K562 (cell line): ENCODE data around the gene EGR4. TPM values are rescaled to one million over a fixed set of nuclear protein-coding genes. Genes with fewer than 3 reads are reported as not detected.

Experiments
- ATAC-seq: fragments of 200-7000 bp; cut with Tn5 transposase; 3 replicates; pipeline ENCODE4 v1.9.1; 2020; ENCODE audit warnings: moderate library complexity
- BruUV-seq: library from RNA; stranded (reverse); fragments of 400-500 nt; replicated peaks from 2 replicates; lab custom pipeline; 2021; lab: Mats Ljungman, UMichigan
- CTCF ChIA-PET: fragments of 300-600 bp; formaldehyde crosslinking; extraction: SDS; loops from one replicate; lab custom pipeline; 2021; ENCODE audit warnings: low intra/inter-chr PET ratio; lab: Yijun Ruan, JAX
- POLR2A ChIA-PET: fragments of 300-600, 350-650 bp; sonication (Branson Sonifier 250); formaldehyde crosslinking; extraction: SDS; loops from one replicate; lab custom pipeline; 2021; ENCODE audit warnings: antibody characterized with exemption, inconsistent platforms; lab: Yijun Ruan, JAX
- DNase-seq, 4 experiments: peaks; one replicate each; pipeline versions ENCODE4 v3.0.0 to v3.0.0-alpha.2; 2011 to 2018; ENCODE audit warnings: low spot score in 3 of 4, mixed read lengths in 3 of 4; ENCODE audit errors: extremely low read depth in 1 of 4
- FAIRE-seq: peaks from 2 replicates; lab custom pipeline; 2011; peaks lifted over from hg19 to GRCh38; lab: Jason Lieb, UNC
- H2AFZ ChIP-seq: 2 replicates; pipeline ENCODE4 v1.6.0; 2011; ENCODE audit warnings: low read depth, low read length, control low read depth, inconsistent platforms
- H3K27ac ChIP-seq: fragments of 200-600 bp; 3 replicates; pipeline ENCODE4 v1.8.0; 2011; ENCODE audit warnings: low read depth, mild to moderate bottlenecking, control low read depth, inconsistent platforms, low read length, moderate library complexity, mixed read lengths; ENCODE audit errors: extremely low read depth
- H3K27me3 ChIP-seq, 2 experiments: fragments of 300-600 bp in 1 of 2; 2 replicates in 1 of 2; 3 replicates in 1 of 2; pipeline versions ENCODE4 v1.6.0 to v1.8.0; 2011; ENCODE audit warnings: inconsistent platforms in 2 of 2, low read length in 2 of 2, mild to moderate bottlenecking in 1 of 2, mixed read lengths in 1 of 2, moderate library complexity in 1 of 2; ENCODE audit not compliant: control insufficient read depth in 2 of 2, insufficient read depth in 2 of 2
- H3K36me3 ChIP-seq: fragments of 300-600 bp; 3 replicates; pipeline ENCODE4 v1.8.0; 2011; ENCODE audit warnings: mild to moderate bottlenecking, low read length, inconsistent platforms; ENCODE audit not compliant: control insufficient read depth, insufficient read depth
- H3K4me1 ChIP-seq, 2 experiments: fragments of 200-600 bp in 1 of 2; replicated peaks in 1 of 2; 2 replicates in 1 of 2; 3 replicates in 1 of 2; pipeline versions ENCODE4 v1.5.1 to v1.8.0; 2011; ENCODE audit warnings: inconsistent platforms in 2 of 2, low read length in 2 of 2, mild to moderate bottlenecking in 1 of 2, mixed read lengths in 1 of 2, moderate library complexity in 1 of 2; ENCODE audit not compliant: control insufficient read depth in 2 of 2, insufficient read depth in 2 of 2
- H3K4me2 ChIP-seq: 2 replicates; pipeline ENCODE4 v1.6.1; 2011; ENCODE audit warnings: low read length, control low read depth, inconsistent platforms, mixed read lengths; ENCODE audit not compliant: insufficient read depth
- H3K4me3 ChIP-seq: fragments of 200-600 bp; sonication (generic), shearing (Covaris generic); 2 replicates; pipeline ENCODE4 v1.5.1; 2016; ENCODE audit warnings: control low read depth, inconsistent platforms
- H3K79me2 ChIP-seq: fragments of 200-600 bp; 3 replicates; pipeline ENCODE4 v1.8.0; 2011; ENCODE audit warnings: low read length, inconsistent platforms; ENCODE audit not compliant: control insufficient read depth, insufficient read depth
- H3K9ac ChIP-seq, 2 experiments: 2 replicates each; pipeline versions ENCODE4 v1.6.0 to v1.6.1; 2011; ENCODE audit warnings: low read depth in 2 of 2, low read length in 2 of 2, control low read depth in 1 of 2, inconsistent platforms in 1 of 2, mild to moderate bottlenecking in 1 of 2, mixed read lengths in 1 of 2; ENCODE audit not compliant: insufficient read depth in 1 of 2
- H3K9me1 ChIP-seq: one replicate; pipeline ENCODE4 v1.6.0; 2011; ENCODE audit warnings: inconsistent platforms, mild to moderate bottlenecking, low read length, moderate library complexity; ENCODE audit not compliant: control insufficient read depth, insufficient read depth
- H3K9me3 ChIP-seq: replicated peaks from 2 replicates; pipeline ENCODE4 v1.5.1; 2011; ENCODE audit warnings: low read depth, low read length, inconsistent platforms; ENCODE audit not compliant: control insufficient read depth, insufficient read depth
- H4K20me1 ChIP-seq: replicated peaks from 2 replicates; pipeline ENCODE4 v1.6.1; 2011; ENCODE audit warnings: low read length, inconsistent platforms, mixed read lengths; ENCODE audit not compliant: control insufficient read depth, insufficient read depth
- ARNT ChIP-seq, 2 experiments: fragments of 450-650 bp; IDR thresholded peaks; 2 replicates each; pipeline ENCODE4 v1.6.1; 2016; ENCODE audit warnings: mild to moderate bottlenecking in 1 of 2
- BRD9 ChIP-seq: fragments of 450-650 bp; IDR thresholded peaks from 2 replicates; pipeline ENCODE4 v1.6.1; 2018; ENCODE audit warnings: low read depth; ENCODE audit not compliant: partially characterized antibody
- CHD2 ChIP-seq: IDR thresholded peaks from 2 replicates; pipeline ENCODE4 v1.6.1; 2011; ENCODE audit warnings: low read depth, low read length
- GTF2E2 ChIP-seq: fragments of 200-800 bp; sonication (Bioruptor generic); IDR thresholded peaks from 2 replicates; pipeline ENCODE4 v1.6.1; 2016; ENCODE audit warnings: missing genetic modification characterization, missing compliant biosample characterization
- HLTF ChIP-seq: fragments of 450-650 bp; IDR thresholded peaks from 2 replicates; pipeline ENCODE4 v1.6.1; 2016
- IFI16 ChIP-seq: fragments of 250-450 bp; sonication (Bioruptor Pico); IDR thresholded peaks from 2 replicates; pipeline ENCODE4 v2.1.2; 2022; ENCODE audit warnings: mild to moderate bottlenecking, inconsistent platforms
- JUND ChIP-seq, 2 experiments: IDR thresholded peaks; 2 replicates in 1 of 2; 3 replicates in 1 of 2; pipeline ENCODE4 v1.6.1; 2011; ENCODE audit warnings: borderline replicate concordance in 2 of 2, low read depth in 2 of 2, low read length in 2 of 2, improper control_type of control experiment in 1 of 2, missing biosample characterization in 1 of 2, missing genetic modification characterization in 1 of 2, missing genetic modification reagents in 1 of 2
- MECOM ChIP-seq: fragments of 250-450 bp; sonication (Bioruptor Pico); IDR thresholded peaks from 2 replicates; pipeline ENCODE4 v1.8.0; 2022; ENCODE audit warnings: inconsistent platforms
- MYBL2 ChIP-seq, 2 experiments: fragments of 450-650 bp in 1 of 2; sonication (generic) in 1 of 2; formaldehyde crosslinking in 1 of 2; IDR thresholded peaks; 2 replicates each; pipeline versions ENCODE4 v1.6.1 to v1.8.1; 2017 to 2022; ENCODE audit warnings: borderline replicate concordance in 1 of 2, inconsistent platforms in 1 of 2, low read depth in 1 of 2, mild to moderate bottlenecking in 1 of 2, missing genetic modification reagents in 1 of 2, moderate library complexity in 1 of 2
- PCBP1 ChIP-seq: fragments of 200-400 bp; formaldehyde crosslinking; IDR thresholded peaks from 2 replicates; pipeline ENCODE4 v1.6.1; 2018; ENCODE audit warnings: mild to moderate bottlenecking, low read depth, low read length; ENCODE audit not compliant: poor library complexity, severe bottlenecking
- POLR2A ChIP-seq: fragments of 450-650 bp; conservative IDR thresholded peaks from 2 replicates; pipeline ENCODE4 v1.6.1; 2016
- POLR2G ChIP-seq: fragments of 200-400 bp; formaldehyde crosslinking; IDR thresholded peaks from 2 replicates; pipeline ENCODE4 v1.6.1; 2017; ENCODE audit warnings: low read depth, mild to moderate bottlenecking, antibody characterized with exemption, low read length, moderate library complexity
- RBFOX2 ChIP-seq: fragments of 200-400 bp; formaldehyde crosslinking; IDR thresholded peaks from 2 replicates; pipeline ENCODE4 v1.6.1; 2017; ENCODE audit warnings: low read depth, mild to moderate bottlenecking, low read length, moderate library complexity
- RBM22 ChIP-seq: fragments of 200-400 bp; formaldehyde crosslinking; IDR thresholded peaks from 2 replicates; pipeline ENCODE4 v1.6.1; 2018; ENCODE audit warnings: low read length, low read depth; ENCODE audit not compliant: poor library complexity, severe bottlenecking
- SMAD2 ChIP-seq: fragments of 150-350 bp; IDR thresholded peaks from 2 replicates; pipeline ENCODE4 v1.6.1; 2014; ENCODE audit warnings: low read depth, mild to moderate bottlenecking, low read length
- SPI1 ChIP-seq: IDR thresholded peaks from 2 replicates; pipeline ENCODE4 v1.6.1; 2011; ENCODE audit warnings: low read depth, low read length, control low read depth, borderline replicate concordance
- SUPT5H ChIP-seq: fragments of 450-650 bp; IDR thresholded peaks from 2 replicates; pipeline ENCODE4 v1.6.1; 2016
- TFAM ChIP-seq: fragments of 250-450 bp; sonication (Bioruptor Pico); conservative IDR thresholded peaks from 2 replicates; pipeline ENCODE4 v1.5.0; 2021; ENCODE audit warnings: mild to moderate bottlenecking, moderate library complexity
- ZNF184 ChIP-seq: sonication (generic); formaldehyde crosslinking; IDR thresholded peaks from 2 replicates; pipeline ENCODE4 v1.5.0; 2020; ENCODE audit warnings: missing genetic modification reagents
- WGBS: fragments of 100-300 bp; shearing (Covaris generic); methylation state at CpG from one replicate; pipeline ENCODE4 v1.1.6; 2016; ENCODE audit warnings: low coverage, mixed read lengths; ENCODE audit not compliant: insufficient coverage; ENCODE audit errors: missing lambda C conversion rate; 5-methylcytosine and 5-hydroxymethylcytosine counted together
- in situ Hi-C: fragments of 300-500 bp; cut with MboI; formaldehyde crosslinking; loops from 4 replicates; pipeline ENCODE4 v1.15.0; 2018; ENCODE audit warnings: inconsistent platforms, mixed read lengths
- intact Hi-C: fragments of 100-400 bp; cut with micrococcal nuclease; formaldehyde crosslinking; loops from 2 replicates; pipeline ENCODE4 v1.14.2; 2022
- polyA plus RNA-seq, 8 experiments: library from polyadenylated mRNA; depleted of rRNA in 4 of 8; stranded (reverse) in 5 of 8; unstranded in 3 of 8; fragments of >200 nt; fragmentation: Nextera tagmentation in 2 of 8; fragmentation: Illumina TruSeq in 1 of 8; extraction: Ambion mirVana in 2 of 8; extraction: Trizol in 1 of 8; gene quantifications; 2 replicates each; pipeline versions ENCODE4 v1.2.1 to v1.2.3, GENCODE V29; 2011 to 2014; ENCODE audit warnings: inconsistent platforms in 1 of 8, missing spikeins in 1 of 8
- total RNA-seq, 7 experiments: library from RNA; depleted of rRNA in 6 of 7; stranded (reverse); fragments of >200 nt in 6 of 7; fragmentation: Illumina TruSeq in 2 of 7; extraction: Trizol in 2 of 7; gene quantifications; 2 replicates each; pipeline versions ENCODE4 v1.2.1 to v1.2.3, GENCODE V29; 2011 to 2021; ENCODE audit warnings: low replicate concordance in 1 of 7
- TF ChIP-seq, protein P1 (sequence below): IDR thresholded peaks from 2 replicates; pipeline ENCODE4 v1.6.1; 2011; ENCODE audit warnings: borderline replicate concordance, low read depth, mild to moderate bottlenecking, moderate library complexity, low read length; ENCODE audit not compliant: insufficient read depth, poor library complexity, severe bottlenecking

The EGR4 gene
- total and polyA plus RNA-seq, 9 of the 15 experiments (the other 6 are each of a cell fraction or from before 2014, with no cell fraction given), result not detected

DNA sequence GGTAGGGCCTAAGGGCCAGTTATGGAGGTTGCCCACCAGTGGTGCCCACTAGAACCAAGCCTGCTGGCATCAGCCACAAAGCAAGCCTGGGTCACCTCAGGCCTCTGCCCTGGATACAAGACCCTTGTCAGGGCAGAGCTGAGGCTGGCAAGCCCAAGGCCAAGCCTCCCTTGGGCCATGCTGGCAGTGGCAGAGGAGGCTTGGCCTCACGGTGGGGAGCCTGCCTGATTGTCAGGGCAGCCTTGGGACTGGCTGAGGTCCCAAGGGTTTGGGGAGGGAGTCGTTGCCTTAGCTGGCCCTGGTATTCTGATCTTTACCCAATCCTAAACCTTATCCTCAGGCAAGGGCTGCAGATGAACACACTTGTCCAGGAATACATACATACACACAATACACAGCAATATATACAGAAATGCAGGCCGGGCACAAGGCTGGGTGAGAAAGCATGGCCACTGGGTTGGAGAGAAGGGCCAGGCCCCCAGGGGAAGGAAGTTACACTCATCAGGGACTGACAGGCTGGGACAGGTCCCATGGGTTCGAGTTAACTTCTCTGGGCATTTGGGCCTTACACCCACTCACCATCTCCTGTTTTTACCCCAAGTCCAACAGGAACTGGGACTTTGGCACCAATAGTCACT is 38.2 kb downstream of the EGR4 start:
- Histone ChIP-seq H3K27ac (no peak overlapping the region), H3K4me2 (no peak overlapping the region), H3K9me3 (no peaks in the 10 kb centered on the region), H3K79me2 (no peaks in the 10 kb centered on the region), H4K20me1 (peaks cover 6% of the 10 kb centered on the region; the same call in 1 of the 2 replicates), H2AFZ (no peak overlapping the region), H3K27me3 (no peaks in the 10 kb centered on the region), H3K4me3 (no peak overlapping the region), H3K9ac (peak overlapping the region in 1 of 2 experiments; percentile 73; a peak in 2 of 4 replicates), H3K9me1 (no peaks in the 10 kb centered on the region), H3K36me3 (peaks cover 46% of the 10 kb centered on the region), H3K4me1 (peaks cover 0 to 15% of the 10 kb centered on the region in 2 experiments; a peak in 3 of 5 replicates)
- DNase-seq (no peak), FAIRE-seq (no peak), ATAC-seq (no peak)
- POLR2A ChIA-PET, result interaction anchor here (1.0 to 1.8 kb wide), 3 partner anchors 10 to 40 kb away, joined by 4 to 5 read pairs (median 5); partner anchors contain the start of genes CCT7 and PRADC1
- BruUV-seq, result no TSS peak
- WGBS, result 46% methylated on average over 4 of the region's 4 CpGs
- no peak for TF ChIP-seq BRD9
- TF ChIP-seq ARNT (IDR thresholded peaks at IDR 0.05), result no peak
- no peak for TF ChIP-seq TFAM (CRISPR knock-in tag)
- TF ChIP-seq JUND (IDR thresholded peaks at IDR 0.05; ENCODE audit: borderline replicate concordance, low read depth, low read length), result no peak
- no peak for TF ChIP-seq JUND (tag; IDR thresholded peaks at IDR 0.05; ENCODE audit: borderline replicate concordance, low read depth, low read length)
- TF ChIP-seq ZNF184 (CRISPR knock-in tag), result no peak
- peak; percentile 39; the same call in 1 of the 2 replicates for TF ChIP-seq SUPT5H
- no peak for TF ChIP-seq HLTF
- no peak for TF ChIP-seq SPI1
- TF ChIP-seq, protein P1, sequence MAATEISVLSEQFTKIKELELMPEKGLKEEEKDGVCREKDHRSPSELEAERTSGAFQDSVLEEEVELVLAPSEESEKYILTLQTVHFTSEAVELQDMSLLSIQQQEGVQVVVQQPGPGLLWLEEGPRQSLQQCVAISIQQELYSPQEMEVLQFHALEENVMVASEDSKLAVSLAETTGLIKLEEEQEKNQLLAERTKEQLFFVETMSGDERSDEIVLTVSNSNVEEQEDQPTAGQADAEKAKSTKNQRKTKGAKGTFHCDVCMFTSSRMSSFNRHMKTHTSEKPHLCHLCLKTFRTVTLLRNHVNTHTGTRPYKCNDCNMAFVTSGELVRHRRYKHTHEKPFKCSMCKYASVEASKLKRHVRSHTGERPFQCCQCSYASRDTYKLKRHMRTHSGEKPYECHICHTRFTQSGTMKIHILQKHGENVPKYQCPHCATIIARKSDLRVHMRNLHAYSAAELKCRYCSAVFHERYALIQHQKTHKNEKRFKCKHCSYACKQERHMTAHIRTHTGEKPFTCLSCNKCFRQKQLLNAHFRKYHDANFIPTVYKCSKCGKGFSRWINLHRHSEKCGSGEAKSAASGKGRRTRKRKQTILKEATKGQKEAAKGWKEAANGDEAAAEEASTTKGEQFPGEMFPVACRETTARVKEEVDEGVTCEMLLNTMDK, result no peak
- TF ChIP-seq RBFOX2, result peak; percentile 39
- no peak for TF ChIP-seq CHD2
- TF ChIP-seq POLR2A, result peak; percentile 52; the same call in 1 of the 2 replicates
- no peak for TF ChIP-seq MECOM
- TF ChIP-seq SMAD2, result no peak
- no peak for TF ChIP-seq MYBL2 (IDR thresholded peaks at IDR 0.05; ENCODE audit: low read depth)
- TF ChIP-seq MYBL2 (CRISPR knock-in tag; IDR thresholded peaks at IDR 0.05; ENCODE audit: borderline replicate concordance), result no peak
- TF ChIP-seq PCBP1, result no peak
- no peak for TF ChIP-seq GTF2E2
- TF ChIP-seq RBM22, result peak; percentile 56
- TF ChIP-seq IFI16 (CRISPR knock-in tag), result no peak
- peak; percentile 77 for TF ChIP-seq POLR2G
- intact Hi-C loops (loop anchor here (5.0 to 10.0 kb wide), 2 partner anchors 78 to 270 kb away; no protein-coding TSS in a partner anchor), in situ Hi-C loops (no loop called here)
- CTCF ChIA-PET, result no interaction called here
